Astrocyte of the hippocampus (primary cell): ENCODE measurements around the gene NUP98.

Source experiments
- DNase-seq: peaks from one replicate; pipeline ENCODE4 v3.0.0; 2011; ENCODE audit warnings: low read depth, low spot score

Gene NUP98

GRCh38 chr11:3736816-3737215, 60.5 kb downstream of the NUP98 start:
- DNase-seq: no peak

- DNase-seq: peak; percentile 3
Observed at GRCh38 chr11:3735827-3736226, 61.5 kb downstream of the NUP98 start.

DNA sequence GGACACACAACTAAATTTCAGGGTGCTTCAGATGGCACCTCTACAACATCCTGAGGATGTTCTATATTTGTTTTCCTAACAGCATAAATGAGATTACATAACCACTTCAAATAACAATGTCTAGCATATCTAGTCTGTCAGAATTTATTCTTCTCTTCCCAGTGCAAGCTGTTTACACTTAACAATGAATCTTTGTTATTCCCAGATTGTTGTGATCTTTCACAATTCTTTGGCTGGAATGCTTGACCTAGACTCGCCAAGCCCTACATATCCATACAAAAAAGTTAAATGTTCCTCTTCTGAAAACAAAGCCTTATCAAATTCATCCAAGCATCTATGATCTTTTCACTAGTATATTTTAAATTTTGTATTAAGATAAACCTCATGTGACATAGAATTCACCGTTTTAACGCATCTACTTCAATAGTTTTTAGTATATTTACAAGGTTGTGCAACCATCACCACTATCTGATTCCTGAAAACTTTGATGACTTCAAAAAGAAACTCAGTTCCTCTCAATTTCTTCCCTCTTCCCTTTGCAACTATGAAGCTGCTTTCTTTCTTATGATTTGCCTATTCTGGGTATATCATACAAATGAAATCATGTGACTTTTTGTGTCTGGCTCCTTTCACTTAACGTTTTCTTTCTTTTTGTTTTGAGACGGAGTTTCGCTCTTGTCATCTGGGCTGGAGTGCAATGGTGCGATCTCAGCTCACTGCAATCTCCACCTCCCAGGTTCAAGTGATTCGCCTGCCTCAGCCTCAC, 64.5 kb downstream of the NUP98 start:
- DNase-seq: no peak

DNA sequence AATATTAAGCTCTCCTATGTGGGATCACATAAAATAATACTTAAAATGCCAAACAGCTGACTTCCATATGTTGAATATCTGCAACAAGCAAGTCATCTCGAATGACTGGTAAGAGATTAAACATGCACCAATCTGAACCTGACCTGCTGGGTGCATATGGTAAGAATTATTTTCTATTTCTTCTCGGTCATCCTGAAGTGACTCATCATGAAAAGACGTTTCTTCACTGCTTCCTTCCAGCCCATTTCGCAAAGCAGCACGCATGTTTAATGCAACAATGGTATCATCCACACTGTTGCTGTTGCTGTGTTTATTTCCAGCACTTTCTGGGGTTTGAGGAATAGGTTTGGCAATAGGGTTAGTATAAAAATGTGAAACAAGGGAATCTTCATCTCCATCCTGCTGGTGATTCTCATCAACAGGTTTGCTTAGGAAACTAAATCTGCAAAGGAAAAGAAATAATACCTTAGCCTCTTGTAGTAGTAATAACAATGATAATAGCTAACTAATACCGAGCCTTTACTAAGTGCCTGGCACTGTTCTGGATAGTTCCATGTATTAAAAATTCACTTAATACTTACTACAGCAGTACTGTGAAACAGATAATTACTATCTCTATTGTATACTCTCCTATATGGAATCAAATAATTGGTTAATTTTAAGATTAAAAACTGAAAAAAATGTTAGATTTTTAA, 74.2 kb downstream of the NUP98 start:
- DNase-seq: peak; percentile 66

- no peak for DNase-seq
Observed at GRCh38 chr11:3722100-3722499, 75.3 kb downstream of the NUP98 start.

- no peak for DNase-seq
Observed at GRCh38 chr11:3720997-3721396, 76.4 kb downstream of the NUP98 start.

DNA sequence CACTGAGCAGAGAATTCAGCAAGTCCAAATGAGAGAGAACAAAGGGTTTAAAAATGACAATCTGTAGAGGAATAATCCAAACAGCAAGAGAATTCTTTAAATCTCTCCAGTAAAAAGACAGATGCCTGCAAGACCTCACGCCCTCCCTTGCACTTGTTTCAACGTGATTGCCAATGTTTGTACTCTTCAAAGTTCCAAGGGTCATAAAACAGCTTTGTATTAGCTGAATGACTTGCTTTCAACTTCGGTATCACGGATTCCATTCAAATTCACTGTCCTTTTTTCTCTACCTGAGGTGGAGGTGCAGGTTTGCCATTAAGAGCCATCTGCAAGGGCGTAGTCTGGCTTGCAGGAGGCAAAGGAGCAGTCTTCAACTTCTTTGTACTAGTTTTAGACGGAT, 85.1 kb downstream of the NUP98 start:
- DNase-seq: no peak

- DNase-seq: peak; percentile 3
Observed at GRCh38 chr11:3710485-3711259, 86.7 kb downstream of the NUP98 start.

DNA sequence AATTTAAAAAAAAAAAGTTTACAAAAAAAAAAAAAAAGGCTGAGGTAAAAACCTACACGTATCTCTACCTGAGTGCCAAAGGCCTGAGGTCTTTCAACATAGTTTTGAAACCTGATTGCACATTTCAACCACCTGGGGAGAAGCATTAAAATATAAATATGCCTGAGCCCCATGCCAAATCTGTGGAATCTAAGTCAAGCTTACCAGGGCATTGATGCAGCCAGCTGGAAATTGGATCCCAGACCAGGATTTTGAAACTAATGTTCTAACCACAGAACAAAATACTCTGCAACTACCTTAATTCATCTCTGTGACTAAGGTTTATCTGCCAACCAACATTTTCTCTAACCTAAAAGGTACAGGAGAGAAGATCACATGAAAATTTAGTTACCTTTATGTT, 87.4 kb downstream of the NUP98 start:
- peak; percentile 39 for DNase-seq

- no peak for DNase-seq
Observed at GRCh38 chr11:3707176-3707575, 90.2 kb downstream of the NUP98 start.

DNA sequence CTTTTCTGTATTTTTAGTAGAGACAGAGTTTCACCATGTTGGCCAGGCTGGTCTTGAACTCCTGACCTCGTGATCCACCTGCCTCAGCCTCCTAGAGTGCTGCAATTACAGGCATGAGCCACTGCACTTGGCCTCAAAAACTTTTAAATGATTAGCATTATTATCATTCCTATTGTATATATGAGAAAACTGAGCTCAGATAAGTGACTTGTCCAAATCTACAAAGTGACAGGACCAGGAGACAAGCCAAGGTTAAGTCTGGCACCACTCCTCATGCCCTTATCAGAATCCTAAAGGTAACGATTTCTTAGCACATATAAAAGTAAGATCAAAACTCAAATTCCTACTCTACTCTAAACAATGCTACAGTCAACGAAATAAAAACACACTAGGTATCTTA, 94.0 kb downstream of the NUP98 start:
- no peak for DNase-seq

DNA sequence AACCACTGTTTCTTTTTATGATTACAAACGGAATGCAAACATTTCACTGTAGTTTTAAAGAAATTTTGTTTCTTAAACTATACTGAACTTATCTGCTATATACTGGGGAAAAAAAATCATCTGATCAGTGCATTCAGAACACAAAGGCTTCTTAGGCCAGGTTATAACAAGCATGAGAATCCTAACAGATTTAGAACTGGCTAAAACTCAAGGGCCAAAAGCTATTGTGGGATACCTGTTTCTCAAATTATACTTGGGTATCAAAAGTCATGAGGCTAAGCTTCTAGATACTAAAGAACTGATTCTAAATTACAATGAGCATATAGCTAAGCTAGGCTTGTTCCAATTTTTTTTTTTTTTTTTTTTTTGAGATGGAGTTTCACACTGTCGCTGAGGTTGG, 96.4 kb downstream of the NUP98 start:
- DNase-seq: no peak

DNA sequence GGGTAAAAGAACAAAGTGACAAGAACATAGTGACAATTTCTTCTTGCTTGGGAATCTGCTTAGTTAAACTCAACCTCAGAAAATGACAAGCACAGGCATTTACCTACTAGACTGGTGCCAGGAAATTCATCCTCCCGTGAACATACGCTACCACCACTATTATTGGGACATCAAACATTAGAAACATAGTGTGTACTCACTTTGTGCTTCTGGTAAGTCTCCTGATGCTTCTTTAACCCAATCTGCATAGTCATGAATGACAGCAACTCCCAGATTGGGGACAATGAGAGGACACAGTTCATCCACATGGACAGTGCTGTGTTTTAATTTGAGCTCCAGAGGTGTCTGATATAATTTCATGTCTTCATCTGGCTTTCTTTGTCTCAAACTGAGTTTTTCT, 96.9 kb downstream of the NUP98 start:
- no peak for DNase-seq

GRCh38 chr11:3686751-3687150, 110.6 kb downstream of the NUP98 start:
- DNase-seq: peak; percentile 8

- DNase-seq: no peak
Observed at GRCh38 chr11:3685923-3686322, 111.4 kb downstream of the NUP98 start.

DNA sequence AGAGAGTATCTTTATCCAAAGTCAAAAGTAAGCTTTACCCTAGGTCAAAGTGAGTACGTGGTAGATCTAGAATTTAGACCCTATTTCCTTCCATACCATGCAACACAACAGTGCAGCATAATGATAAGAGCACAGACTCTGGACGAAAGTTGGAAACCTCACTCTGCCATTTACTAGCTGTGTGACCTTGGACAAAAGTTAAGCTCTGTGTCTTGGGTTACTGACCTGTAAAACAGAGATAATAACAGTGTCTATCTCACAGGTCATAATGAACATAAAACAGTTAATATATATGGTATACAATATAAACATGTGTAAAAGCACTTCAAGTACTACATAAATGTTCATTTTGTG, 112.6 kb downstream of the NUP98 start:
- DNase-seq: no peak

- no peak for DNase-seq
Observed at GRCh38 chr11:3684129-3684818, 113.1 kb downstream of the NUP98 start.

- no peak for DNase-seq
Observed at GRCh38 chr11:3683039-3683438, 114.3 kb downstream of the NUP98 start.

- DNase-seq: no peak
Observed at GRCh38 chr11:3679077-3679476, 118.3 kb downstream of the NUP98 start.

- peak; percentile 43 for DNase-seq
Observed at GRCh38 chr11:3675971-3676370, 121.4 kb downstream of the NUP98 start.

DNA sequence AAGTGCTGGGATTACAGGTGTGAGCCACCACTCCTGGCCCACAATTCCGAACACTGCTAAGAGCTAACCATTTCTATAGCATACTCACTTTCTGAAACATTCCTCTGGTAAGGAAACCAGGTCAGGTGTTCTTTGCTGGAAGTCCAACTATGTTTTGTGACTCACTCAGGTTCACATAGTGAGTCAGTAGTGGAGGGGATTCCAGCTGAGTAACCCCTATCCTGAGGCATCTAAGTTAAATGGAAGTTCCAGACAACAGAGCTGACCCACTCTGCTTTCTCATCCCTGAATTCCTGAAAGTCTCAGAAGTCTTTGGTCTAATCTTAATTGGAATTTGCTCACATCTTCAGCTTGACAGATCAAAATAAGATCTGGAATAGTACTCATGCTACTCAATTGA, 123.2 kb downstream of the NUP98 start:
- peak; percentile 89 for DNase-seq
